ENCODE results near the gene CEP63.

Gene CEP63

DNA sequence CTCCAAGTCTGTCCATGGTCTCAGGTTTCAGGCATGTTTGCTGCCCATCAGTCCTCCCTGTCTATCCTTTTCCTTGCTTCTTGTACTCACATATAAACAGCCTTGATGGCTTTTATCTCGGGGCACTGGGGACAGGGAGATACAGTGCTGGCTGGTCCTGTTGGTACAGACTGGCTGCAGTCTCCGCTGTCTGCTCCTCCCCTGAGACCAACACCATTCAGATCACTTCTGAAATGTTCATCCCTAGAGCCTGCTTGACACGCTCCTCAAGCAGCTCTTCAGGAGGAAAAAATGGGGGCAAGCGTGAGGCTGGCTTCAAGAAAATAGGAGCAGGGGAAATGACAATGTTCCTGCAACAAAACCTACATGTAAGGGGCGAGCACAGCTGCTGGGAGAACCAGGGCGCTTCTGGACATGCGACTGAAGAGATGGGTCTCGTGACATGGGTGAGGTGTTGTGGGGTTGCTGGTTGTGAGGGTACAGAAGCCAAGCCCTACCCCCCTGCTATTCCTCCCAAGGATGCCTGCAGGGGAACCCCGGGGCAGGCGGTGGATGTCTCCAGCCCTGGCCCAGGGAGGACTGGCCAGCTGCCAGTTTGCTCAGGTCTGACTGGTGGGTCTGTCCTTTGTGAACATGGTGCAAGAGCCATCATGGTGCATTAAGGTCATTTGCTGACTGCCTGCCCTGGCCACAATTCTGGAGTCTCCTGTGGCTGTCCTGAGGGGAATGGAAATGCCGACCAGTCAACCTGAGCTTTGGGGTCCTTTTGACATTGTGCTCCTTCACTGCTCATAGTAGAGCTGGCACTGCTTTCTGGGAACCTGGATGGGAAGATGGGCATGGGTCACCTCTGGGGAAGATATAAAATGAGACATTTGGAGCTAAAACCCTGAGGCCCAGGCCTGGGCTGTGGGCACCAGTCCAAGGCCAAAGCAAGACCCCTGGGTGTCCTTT, 124.9 kb downstream of the CEP63 start:
- TF ChIP-seq CTCF (IDR thresholded peaks at IDR 0.05; ENCODE audit: low read depth, low read length) = no peak
- no peak for DNase-seq (ENCODE audit: low read depth, low spot score)
- H3K4me3 ChIP-seq (ENCODE audit: low read depth, low read length) = no peak overlapping the region
- in situ Hi-C loops (cut with HindIII; ENCODE audit: low sequenced_read_pairs) = no loop called here

DNA sequence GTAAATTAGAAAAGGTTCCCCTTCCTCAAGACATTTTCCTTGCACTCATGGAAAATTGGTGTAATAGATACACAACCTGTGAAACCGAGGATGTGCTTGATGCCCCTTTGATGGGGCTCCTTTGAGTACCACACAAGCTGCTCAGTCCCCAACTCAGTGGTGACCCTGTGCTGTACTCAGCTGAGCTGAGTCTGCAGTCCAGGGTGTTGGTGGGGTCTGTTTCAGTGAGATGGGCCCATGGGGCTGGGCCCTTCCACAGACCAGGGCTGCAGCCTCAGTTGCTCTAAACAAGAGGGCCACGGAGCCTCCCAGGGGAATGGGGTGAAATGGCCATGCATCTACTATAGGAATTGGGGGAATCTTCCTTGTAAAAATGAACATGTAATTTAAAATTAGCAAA, 125.7 kb downstream of the CEP63 start:
- DNase-seq (ENCODE audit: low read depth, low spot score) = no peak
- no peak overlapping the region for H3K4me3 ChIP-seq (ENCODE audit: low read depth, low read length)
- TF ChIP-seq CTCF (IDR thresholded peaks at IDR 0.05; ENCODE audit: low read depth, low read length) = no peak
- in situ Hi-C loops (cut with HindIII; ENCODE audit: low sequenced_read_pairs) = no loop called here

DNA sequence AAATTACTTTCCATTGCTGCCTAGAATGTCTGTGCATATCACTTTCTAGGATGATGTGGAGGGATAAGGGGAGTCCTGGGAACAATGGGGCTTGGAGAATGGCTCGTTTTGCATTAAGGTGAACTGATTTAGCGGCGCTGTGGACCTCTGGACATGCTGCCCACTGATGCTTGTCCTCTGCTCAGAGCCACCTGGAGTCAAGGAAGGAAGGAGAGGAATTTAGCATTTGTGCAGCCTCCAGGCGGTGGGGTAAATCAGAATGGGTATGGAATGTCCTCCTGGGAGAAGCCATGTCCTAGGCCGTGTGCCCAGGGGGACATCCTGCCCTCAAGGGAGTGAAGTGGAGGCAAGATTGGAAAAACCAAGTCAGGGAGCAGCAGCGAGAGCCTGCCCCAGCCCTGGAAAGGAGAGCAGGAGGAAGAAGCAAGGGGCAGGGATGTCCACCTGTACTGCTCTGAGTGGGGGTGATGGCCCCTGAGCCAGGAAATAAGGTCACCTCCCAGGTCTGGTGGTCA, 127.2 kb downstream of the CEP63 start:
- TF ChIP-seq CTCF (IDR thresholded peaks at IDR 0.05; ENCODE audit: low read depth, low read length) = no peak
- H3K4me3 ChIP-seq (ENCODE audit: low read depth, low read length) = no peak overlapping the region
- in situ Hi-C loops (cut with HindIII; ENCODE audit: low sequenced_read_pairs) = no loop called here
- no peak for DNase-seq (ENCODE audit: low read depth, low spot score)

GRCh38 chr3:134614955-134615354, 129.1 kb downstream of the CEP63 start:
- TF ChIP-seq CTCF (IDR thresholded peaks at IDR 0.05; ENCODE audit: low read depth, low read length) = no peak
- in situ Hi-C loops (cut with HindIII; ENCODE audit: low sequenced_read_pairs) = no loop called here
- no peak overlapping the region for H3K4me3 ChIP-seq (ENCODE audit: low read depth, low read length)
- no peak for DNase-seq (ENCODE audit: low read depth, low spot score)

DNA sequence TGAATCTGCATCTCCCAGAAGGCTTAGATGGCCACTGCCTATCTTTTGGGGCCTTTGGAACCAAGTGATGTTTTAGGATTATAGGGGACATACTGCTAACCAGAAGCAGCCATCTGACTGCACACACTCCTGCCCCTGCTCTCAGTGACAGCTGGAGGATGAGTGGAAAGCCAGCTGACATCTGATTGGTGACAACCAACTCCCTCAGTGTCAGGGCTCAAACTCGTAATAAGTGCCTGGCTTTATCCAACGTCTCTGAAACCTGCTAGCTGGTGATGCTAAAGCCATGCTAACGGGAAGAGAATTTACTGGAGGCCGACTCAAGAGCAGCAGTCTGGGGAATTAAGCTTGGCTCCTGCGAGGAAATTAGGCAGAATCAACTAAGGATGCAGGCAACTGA, 129.9 kb downstream of the CEP63 start:
- TF ChIP-seq CTCF (IDR thresholded peaks at IDR 0.05; ENCODE audit: low read depth, low read length) = no peak
- H3K4me3 ChIP-seq (ENCODE audit: low read depth, low read length) = no peak overlapping the region
- no peak for DNase-seq (ENCODE audit: low read depth, low spot score)
- in situ Hi-C loops (cut with HindIII; ENCODE audit: low sequenced_read_pairs) = no loop called here

DNA sequence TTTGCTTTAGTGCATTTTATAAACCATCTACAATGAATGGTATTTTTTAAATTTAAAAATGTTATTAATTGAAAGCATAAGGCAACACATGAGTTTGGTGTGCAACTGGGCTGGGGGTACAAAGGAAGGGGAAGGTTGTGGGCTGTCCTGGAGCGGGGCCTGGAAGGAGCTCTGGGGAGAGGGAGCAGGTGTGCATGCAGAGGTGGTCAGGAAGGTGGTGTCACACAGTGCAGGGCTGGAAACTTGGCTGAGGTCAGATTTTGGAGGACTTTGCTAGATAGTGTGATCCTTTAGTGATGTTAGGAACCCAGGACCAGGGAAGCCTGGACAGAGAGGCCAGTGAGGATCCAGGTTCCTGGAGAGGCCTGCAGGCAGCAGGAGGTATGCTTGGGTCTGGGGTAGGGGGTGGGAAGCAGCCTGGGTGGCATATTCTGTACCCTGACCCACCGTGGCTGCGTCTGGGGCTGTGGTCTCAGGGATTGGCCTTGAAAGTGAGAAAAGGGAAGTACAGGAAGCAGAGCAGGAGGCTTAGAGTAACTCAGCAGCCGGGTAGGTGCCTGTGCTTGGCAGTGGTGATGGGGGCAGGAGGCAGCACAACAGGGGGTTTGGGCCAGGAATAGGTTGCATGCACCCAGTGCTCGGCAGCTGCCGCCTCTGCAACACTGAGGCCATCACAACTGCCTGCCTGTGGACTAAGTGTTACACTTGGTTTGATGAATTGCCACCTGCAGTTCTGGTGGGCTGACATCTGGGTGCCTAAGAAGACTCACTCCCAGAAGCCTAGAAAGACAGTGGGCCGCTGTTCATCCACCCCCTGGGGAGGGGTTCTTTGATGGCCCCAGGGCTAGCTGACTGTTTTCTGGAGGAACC, 132.0 kb downstream of the CEP63 start:
- no peak overlapping the region for H3K4me3 ChIP-seq (ENCODE audit: low read depth, low read length)
- no peak for TF ChIP-seq CTCF (IDR thresholded peaks at IDR 0.05; ENCODE audit: low read depth, low read length)
- DNase-seq (ENCODE audit: low read depth, low spot score) = no peak
- in situ Hi-C loops (cut with HindIII; ENCODE audit: low sequenced_read_pairs) = no loop called here
